HG03135 (cell line): ENCODE results near the gene CRIM1.

Experiments
- ATAC-seq: cut with Tn5 transposase; IDR thresholded peaks from one replicate; pipeline ENCODE4 v1.9.1; 2021; ENCODE audit warnings: mild to moderate bottlenecking, moderate library complexity; ENCODE audit not compliant: unreplicated experiment

Gene CRIM1

GRCh38 chr2:36450466-36451196 lies 95.1 kb downstream of the CRIM1 start:
- no peak for ATAC-seq

- ATAC-seq, result no peak
Observed at GRCh38 chr2:36451512-36451911, 95.9 kb downstream of the CRIM1 start.

- ATAC-seq, result no peak
Observed at GRCh38 chr2:36452260-36452659, 96.7 kb downstream of the CRIM1 start.

- ATAC-seq, result no peak
Observed at GRCh38 chr2:36453652-36454051, 98.1 kb downstream of the CRIM1 start.

- no peak for ATAC-seq
Observed at GRCh38 chr2:36455011-36455410, 99.4 kb downstream of the CRIM1 start.

- ATAC-seq, result no peak
Observed at GRCh38 chr2:36455788-36456187, 100.2 kb downstream of the CRIM1 start.

- ATAC-seq, result no peak
Observed at GRCh38 chr2:36456227-36457175, 100.9 kb downstream of the CRIM1 start.

- no peak for ATAC-seq
Observed at GRCh38 chr2:36458106-36458505, 102.5 kb downstream of the CRIM1 start.

- ATAC-seq, result no peak
Observed at GRCh38 chr2:36459725-36460137, 104.2 kb downstream of the CRIM1 start.

GRCh38 chr2:36461039-36461681 lies 105.6 kb downstream of the CRIM1 start:
- peak; percentile 58 for ATAC-seq

GRCh38 chr2:36462311-36462935 lies 106.8 kb downstream of the CRIM1 start:
- ATAC-seq, result no peak

GRCh38 chr2:36463365-36463764 lies 107.8 kb downstream of the CRIM1 start:
- no peak for ATAC-seq

- no peak for ATAC-seq
Observed at GRCh38 chr2:36464006-36464721, 108.6 kb downstream of the CRIM1 start.

GRCh38 chr2:36466135-36466534 lies 110.6 kb downstream of the CRIM1 start:
- ATAC-seq, result no peak

GRCh38 chr2:36468463-36469105 lies 113.0 kb downstream of the CRIM1 start:
- no peak for ATAC-seq

GRCh38 chr2:36469106-36469477 lies 113.5 kb downstream of the CRIM1 start:
- no peak for ATAC-seq

- ATAC-seq, result no peak
Observed at GRCh38 chr2:36469710-36470109, 114.1 kb downstream of the CRIM1 start.

GRCh38 chr2:36473230-36473629 lies 117.7 kb downstream of the CRIM1 start:
- no peak for ATAC-seq

- ATAC-seq, result no peak
Observed at GRCh38 chr2:36476411-36476810, 120.8 kb downstream of the CRIM1 start.

- ATAC-seq, result no peak
Observed at GRCh38 chr2:36477315-36477714, 121.7 kb downstream of the CRIM1 start.
